ENCODE measurements around the gene CHRNA7.

GRCh38 chr15:32014953-32015352 is 15.4 kb upstream of the CHRNA7 start:
- TF ChIP-seq POLR2AphosphoS5 (IDR thresholded peaks at IDR 0.05) = no peak
- TF ChIP-seq CTCF (IDR thresholded peaks at IDR 0.05) = no peak

Measured in breast epithelium (tissue), 3 donors.